NCI-H2227 treated with DMSO at 0.1 percent for 48 hours (cell line): ENCODE data around the gene OR2T5.
"Not testable (repeated sequence)": the region's sequence is repeated elsewhere in the genome, so short reads cannot be mapped to it uniquely, and the experiment has no call there.

Experiments
- DNase-seq: peaks from one replicate; lab custom pipeline; 2025; lab: John Stamatoyannopoulos, UW

Gene OR2T5

GRCh38 chr1:248507773-248508172 lies 19.4 kb downstream of the OR2T5 start, which contains the start of gene OR2G6:
Gene OR2G6 (plus strand): TSS chr1:248508073. CDS start chr1:248521647, 13,574 bp downstream.
- DNase-seq, result not testable (repeated sequence)

- not testable (repeated sequence) for DNase-seq
Measured at GRCh38 chr1:248510217-248510616, 21.8 kb downstream of the OR2T5 start.

- no peak for DNase-seq
Measured at GRCh38 chr1:248521856-248522255, 33.5 kb downstream of the OR2T5 start.

- DNase-seq, result not testable (repeated sequence)
Measured at GRCh38 chr1:248537449-248537848, 49.1 kb downstream of the OR2T5 start.
